ENCODE results near the gene SNRPN.

Gene SNRPN

GRCh38 chr15:24948495-24948894 lies 6.3 kb upstream of the SNRPN start:
- no peak for DNase-seq (ENCODE audit: low read depth)

GRCh38 chr15:24955531-24955921 lies 739 bp downstream of the SNRPN start:
- no peak for DNase-seq (ENCODE audit: low read depth)
- no peak for TF ChIP-seq MAX (IDR thresholded peaks at IDR 0.05; ENCODE audit: low read depth, low read length)
- TF ChIP-seq CTCF (IDR thresholded peaks at IDR 0.05; ENCODE audit: low read depth, low read length): no peak
- no peak for TF ChIP-seq MYC (IDR thresholded peaks at IDR 0.05; ENCODE audit: low read depth, low read length)
- TF ChIP-seq POLR2A (IDR thresholded peaks at IDR 0.05; ENCODE audit: extremely low read depth, insufficient read length): no peak
- H3K4me3 ChIP-seq (ENCODE audit: low read depth, low read length): no peak overlapping the region

More at GRCh38 chr15:24948495-24948894, 6.3 kb upstream of the SNRPN start:
- no peak overlapping the region for H3K4me3 ChIP-seq (ENCODE audit: low read depth, low read length)
- no peak for TF ChIP-seq MAX (IDR thresholded peaks at IDR 0.05; ENCODE audit: low read depth, low read length)
- TF ChIP-seq POLR2A (IDR thresholded peaks at IDR 0.05; ENCODE audit: extremely low read depth, insufficient read length): no peak
- no peak for TF ChIP-seq CTCF (IDR thresholded peaks at IDR 0.05; ENCODE audit: low read depth, low read length)
- TF ChIP-seq MYC (IDR thresholded peaks at IDR 0.05; ENCODE audit: low read depth, low read length): no peak

- no peak for DNase-seq (ENCODE audit: low read depth)
- no peak overlapping the region for H3K4me3 ChIP-seq (ENCODE audit: low read depth, low read length)
- TF ChIP-seq CTCF (IDR thresholded peaks at IDR 0.05; ENCODE audit: low read depth, low read length) (no peak), MAX (IDR thresholded peaks at IDR 0.05; ENCODE audit: low read depth, low read length) (no peak), POLR2A (IDR thresholded peaks at IDR 0.05; ENCODE audit: extremely low read depth, insufficient read length) (no peak), MYC (IDR thresholded peaks at IDR 0.05; ENCODE audit: low read depth, low read length) (no peak)
These were observed 1.5 kb downstream of the SNRPN start for GRCh38 chr15:24956111-24956838.

- DNase-seq (ENCODE audit: low read depth): no peak
- TF ChIP-seq MAX (IDR thresholded peaks at IDR 0.05; ENCODE audit: low read depth, low read length) (no peak), CTCF (IDR thresholded peaks at IDR 0.05; ENCODE audit: low read depth, low read length) (no peak), POLR2A (IDR thresholded peaks at IDR 0.05; ENCODE audit: extremely low read depth, insufficient read length) (no peak), MYC (IDR thresholded peaks at IDR 0.05; ENCODE audit: low read depth, low read length) (no peak)
- no peak overlapping the region for H3K4me3 ChIP-seq (ENCODE audit: low read depth, low read length)
These were observed 2.9 kb downstream of the SNRPN start for GRCh38 chr15:24957691-24958090.

- H3K4me3 ChIP-seq (ENCODE audit: low read depth, low read length): no peak overlapping the region
- TF ChIP-seq CTCF (IDR thresholded peaks at IDR 0.05; ENCODE audit: low read depth, low read length) (no peak), MAX (IDR thresholded peaks at IDR 0.05; ENCODE audit: low read depth, low read length) (no peak), MYC (IDR thresholded peaks at IDR 0.05; ENCODE audit: low read depth, low read length) (no peak), POLR2A (IDR thresholded peaks at IDR 0.05; ENCODE audit: extremely low read depth, insufficient read length) (no peak)
- DNase-seq (ENCODE audit: low read depth): no peak
These were observed 7.2 kb downstream of the SNRPN start for GRCh38 chr15:24961967-24962366.

Measured in NB4 (cell line).